Measurements from ENCODE around the gene CERS6. TPM values are rescaled to one million over a fixed set of nuclear protein-coding genes. Genes with fewer than 3 reads are reported as not detected.

The CERS6 gene
- total RNA-seq, 1 experiment from 2014 or later: 17.3 TPM

GRCh38 chr2:168796583-168797285 lies 340.7 kb downstream of the CERS6 start:
- H3K36me3 Mint-ChIP-seq: no peaks in the 10 kb centered on the region
- H3K4me1 Mint-ChIP-seq: peaks cover 33% of the 10 kb centered on the region
- ChIA-PET POLR2A (no interaction called here), CTCF (no interaction called here)
- ATAC-seq: no peak
- H3K4me3 Mint-ChIP-seq: no peak overlapping the region
- peaks cover 3% of the 10 kb centered on the region for H3K9me3 Mint-ChIP-seq
- H3K27ac Mint-ChIP-seq: no peak overlapping the region
- no peak for DNase-seq (ENCODE audit: low spot score)
- peaks cover 2% of the 10 kb centered on the region; the same call in 1 of the 2 replicates for H3K27me3 Mint-ChIP-seq (ENCODE audit: low read depth)
- TF ChIP-seq MXD4 (CRISPR knock-in tag; IDR thresholded peaks at IDR 0.05; ENCODE audit: borderline replicate concordance) (no peak), ZNF396 (CRISPR knock-in tag; IDR thresholded peaks at IDR 0.05; ENCODE audit: borderline replicate concordance) (no peak), KAT7 (CRISPR knock-in tag; IDR thresholded peaks at IDR 0.05; ENCODE audit: borderline replicate concordance) (no peak)

- ATAC-seq (no peak), DNase-seq (ENCODE audit: low spot score) (no peak)
- Mint-ChIP-seq H3K9me3 (peaks cover 3% of the 10 kb centered on the region), H3K4me3 (no peak overlapping the region), H3K4me1 (peaks cover 38% of the 10 kb centered on the region), H3K27me3 (ENCODE audit: low read depth) (peaks cover 2% of the 10 kb centered on the region; the same call in 1 of the 2 replicates), H3K27ac (no peak overlapping the region), H3K36me3 (no peaks in the 10 kb centered on the region)
- ChIA-PET POLR2A (no interaction called here), CTCF (no interaction called here)
- TF ChIP-seq ZNF138 (CRISPR knock-in tag; conservative IDR thresholded peaks at IDR 0.05): no peak
- no peak for TF ChIP-seq FOXP4 (CRISPR knock-in tag; IDR thresholded peaks at IDR 0.05)
- TF ChIP-seq ZMAT4 (CRISPR knock-in tag; IDR thresholded peaks at IDR 0.05): no peak
- no peak for TF ChIP-seq MXD4 (CRISPR knock-in tag; IDR thresholded peaks at IDR 0.05; ENCODE audit: borderline replicate concordance)
- TF ChIP-seq FOXK1 (CRISPR knock-in tag; IDR thresholded peaks at IDR 0.05): no peak
- TF ChIP-seq GTF2I (CRISPR knock-in tag; conservative IDR thresholded peaks at IDR 0.05): no peak
- TF ChIP-seq ZSCAN18 (CRISPR knock-in tag; IDR thresholded peaks at IDR 0.05): no peak
- no peak for TF ChIP-seq OVOL2 (CRISPR knock-in tag; IDR thresholded peaks at IDR 0.05; ENCODE audit: borderline replicate concordance)
- no peak for TF ChIP-seq GABPB1 (CRISPR knock-in tag; IDR thresholded peaks at IDR 0.05)
- TF ChIP-seq NFE2L1 (CRISPR knock-in tag; IDR thresholded peaks at IDR 0.05): no peak
- TF ChIP-seq ZNF396 (CRISPR knock-in tag; IDR thresholded peaks at IDR 0.05; ENCODE audit: borderline replicate concordance): no peak
- TF ChIP-seq GRHL2 (CRISPR knock-in tag; IDR thresholded peaks at IDR 0.05; ENCODE audit: insufficient replicate concordance, severe bottlenecking): no peak
- no peak for TF ChIP-seq PRDM15 (CRISPR knock-in tag; IDR thresholded peaks at IDR 0.05)
- TF ChIP-seq PRRX2 (CRISPR knock-in tag; IDR thresholded peaks at IDR 0.05): no peak
- no peak for TF ChIP-seq PREB (CRISPR knock-in tag; IDR thresholded peaks at IDR 0.05; ENCODE audit: borderline replicate concordance)
- no peak for TF ChIP-seq JAZF1 (CRISPR knock-in tag; IDR thresholded peaks at IDR 0.05)
- TF ChIP-seq CDX4 (CRISPR knock-in tag; IDR thresholded peaks at IDR 0.05; ENCODE audit: borderline replicate concordance): no peak
- TF ChIP-seq E2F1 (CRISPR knock-in tag; IDR thresholded peaks at IDR 0.05): no peak
- no peak for TF ChIP-seq HMGXB4 (CRISPR knock-in tag; IDR thresholded peaks at IDR 0.05)
Observed at GRCh38 chr2:168797286-168797655, 341.2 kb downstream of the CERS6 start.

All from WTC11 (cell line).